Right cardiac atrium (tissue), 5 donors: ENCODE data around the gene CA5B. TPM values are rescaled to one million over a fixed set of nuclear protein-coding genes. Genes with fewer than 3 reads are reported as not detected.
"Not testable (repeated sequence)": the region's sequence is repeated elsewhere in the genome, so short reads cannot be mapped to it uniquely, and the experiment has no call there.

ENCODE experiments used
- ATAC-seq, 2 donors: fragments of 200-7000 bp; cut with Tn5 transposase; one replicate each; pipeline versions ENCODE4 v1.8.0 to v1.9.1; 2020; ENCODE audit warnings: moderate library complexity in 2 of 2, mild to moderate bottlenecking in 1 of 2
- DNase-seq, 3 donors: peaks; one replicate each; pipeline ENCODE4 v3.0.0-alpha.2; 2020
- H3K27ac ChIP-seq: one replicate; pipeline ENCODE4 v1.5.1; 2013; ENCODE audit warnings: mild to moderate bottlenecking, low read length, control low read depth, moderate library complexity
- H3K27me3 ChIP-seq: one replicate; pipeline ENCODE4 v1.6.1; 2013; ENCODE audit not compliant: control insufficient read depth, insufficient read depth
- H3K4me1 ChIP-seq: one replicate; pipeline ENCODE4 v1.6.1; 2013; ENCODE audit warnings: low read length; ENCODE audit not compliant: control insufficient read depth, insufficient read depth
- H3K4me3 ChIP-seq: one replicate; pipeline ENCODE4 v1.5.1; 2013; ENCODE audit warnings: low read length, control low read depth
- H3K9me3 ChIP-seq: one replicate; pipeline ENCODE4 v1.6.1; 2013; ENCODE audit warnings: low read length; ENCODE audit not compliant: control insufficient read depth
- WGBS: extraction: QIAGEN DNeasy Blood & Tissue Kit; methylation state at CpG from one replicate; pipeline ENCODE4 v1.1.7; 2013; 5-methylcytosine and 5-hydroxymethylcytosine counted together
- intact Hi-C, 4 donors: fragments of 100-400 bp; cut with DNase I; formaldehyde crosslinking; loops; one replicate each; pipeline versions ENCODE4 v1.11.0 to v1.14.0; 2022 to 2023
- polyA plus RNA-seq: library from polyadenylated mRNA; stranded (reverse); fragments of 200-250 nt; gene quantifications from one replicate; pipeline ENCODE4 v1.2.3, GENCODE V29; 2013
- total RNA-seq, 4 donors: library from RNA; stranded (reverse); fragmentation: NEBNext Ultra II Directional; extraction: Animal tissue kit (Norgen Biotek cat#: 25700); gene quantifications; one replicate each; pipeline ENCODE4 v1.2.1, GENCODE V29; 2021
- donor health status: healthy with polysubstance abuse.
- donor health status: DM: no; HTN: yes; CAD: no.
- donor health status: DM: no; HTN: no; CAD: no.
- donor health status: DM: no; HTN: yes; CAD: no; lungs with severe emphysema.
- donor health status: DM: yes; HTN: yes; CAD: no.

Gene CA5B
- total and polyA plus RNA-seq, 5 donors = 2.1 to 7.5 (median 6.3) TPM

GRCh38 chrX:15816438-15816809 lies 78.4 kb downstream of the CA5B start:
- ATAC-seq (no peak), DNase-seq (no peak)
- 41% methylated on average over 1 of the region's 1 CpG for WGBS
- no peak overlapping the region for H3K27ac ChIP-seq
- intact Hi-C loops = no loop called here
- H3K4me1 ChIP-seq = no peaks in the 10 kb centered on the region
- no peaks in the 10 kb centered on the region for H3K27me3 ChIP-seq
- no peak overlapping the region for H3K4me3 ChIP-seq
- H3K9me3 ChIP-seq = no peaks in the 10 kb centered on the region

GRCh38 chrX:15816886-15817285 lies 78.8 kb downstream of the CA5B start:
- 47% methylated on average over 4 of the region's 4 CpGs for WGBS
- ATAC-seq (no peak), DNase-seq (no peak)
- Histone ChIP-seq H3K4me1 (no peaks in the 10 kb centered on the region), H3K27ac (no peak overlapping the region), H3K9me3 (no peaks in the 10 kb centered on the region), H3K27me3 (no peaks in the 10 kb centered on the region), H3K4me3 (no peak overlapping the region)
- intact Hi-C loops = no loop called here

- no peak for ATAC-seq
- 81% methylated on average over 14 of the region's 14 CpGs for WGBS
- Histone ChIP-seq H3K4me3 (no peak overlapping the region), H3K27me3 (no peaks in the 10 kb centered on the region), H3K27ac (no peak overlapping the region), H3K9me3 (no peaks in the 10 kb centered on the region), H3K4me1 (no peaks in the 10 kb centered on the region)
- no peak for DNase-seq
- intact Hi-C loops = no loop called here
Measured at GRCh38 chrX:15820106-15821073, 82.3 kb downstream of the CA5B start.

GRCh38 chrX:15822922-15823321 lies 84.9 kb downstream of the CA5B start:
- ATAC-seq = no peak
- no peaks in the 10 kb centered on the region for H3K4me1 ChIP-seq
- intact Hi-C loops = no loop called here
- H3K9me3 ChIP-seq = no peaks in the 10 kb centered on the region
- no peak overlapping the region for H3K27ac ChIP-seq
- 93% methylated on average over 23 of the region's 23 CpGs for WGBS
- no peak for DNase-seq
- no peak overlapping the region for H3K4me3 ChIP-seq
- H3K27me3 ChIP-seq = no peaks in the 10 kb centered on the region

- ATAC-seq (no peak), DNase-seq (no peak)
- H3K4me1 ChIP-seq = no peaks in the 10 kb centered on the region
- H3K4me3 ChIP-seq = no peak overlapping the region
- intact Hi-C loops = no loop called here
- H3K27me3 ChIP-seq = no peaks in the 10 kb centered on the region
- H3K9me3 ChIP-seq = no peaks in the 10 kb centered on the region
- no peak overlapping the region for H3K27ac ChIP-seq
- WGBS = 66% methylated on average over 5 of the region's 5 CpGs
Measured at GRCh38 chrX:15825936-15826335, 87.9 kb downstream of the CA5B start.

GRCh38 chrX:15829217-15829616 lies 91.1 kb downstream of the CA5B start:
- intact Hi-C loops = no loop called here
- DNase-seq (no peak), ATAC-seq (no peak)
- H3K27ac ChIP-seq = no peak overlapping the region
- 59% methylated on average over 1 of the region's 1 CpG for WGBS
- no peaks in the 10 kb centered on the region for H3K9me3 ChIP-seq
- no peak overlapping the region for H3K4me3 ChIP-seq
- H3K4me1 ChIP-seq = no peaks in the 10 kb centered on the region
- H3K27me3 ChIP-seq = no peaks in the 10 kb centered on the region

GRCh38 chrX:15831347-15831746 lies 93.3 kb downstream of the CA5B start:
- H3K9me3 ChIP-seq, ATAC-seq, H3K27me3 ChIP-seq, H3K4me1 ChIP-seq, DNase-seq, intact Hi-C loops, H3K27ac ChIP-seq, H3K4me3 ChIP-seq: not testable (repeated sequence)
- no CpG with 5 or more reads among the region's 2 CpGs for WGBS

GRCh38 chrX:15834053-15834452 lies 96.0 kb downstream of the CA5B start:
- H3K27ac ChIP-seq = no peak overlapping the region
- ATAC-seq (no peak), DNase-seq (no peak)
- H3K4me3 ChIP-seq = no peak overlapping the region
- intact Hi-C loops = no loop called here
- H3K27me3 ChIP-seq = no peaks in the 10 kb centered on the region
- no peaks in the 10 kb centered on the region for H3K4me1 ChIP-seq
- H3K9me3 ChIP-seq = no peaks in the 10 kb centered on the region
- 65% methylated on average over 3 of the region's 3 CpGs for WGBS

- intact Hi-C loops = no loop called here
- H3K9me3 ChIP-seq = no peaks in the 10 kb centered on the region
- 48% methylated on average over 5 of the region's 5 CpGs for WGBS
- no peak overlapping the region for H3K27ac ChIP-seq
- no peak overlapping the region for H3K4me3 ChIP-seq
- no peak for ATAC-seq
- DNase-seq = no peak
- H3K27me3 ChIP-seq = no peaks in the 10 kb centered on the region
- no peaks in the 10 kb centered on the region for H3K4me1 ChIP-seq
Measured at GRCh38 chrX:15834827-15835595, 96.9 kb downstream of the CA5B start.
